Ishikawa (cell line): ENCODE data around the gene RPL22.

Experiments used
- CEBPB ChIP-seq: IDR thresholded peaks from 2 replicates; pipeline ENCODE4 v1.6.1; 2012
- CREB1 ChIP-seq: IDR thresholded peaks from 2 replicates; pipeline ENCODE4 v1.6.1; 2012; ENCODE audit warnings: low read depth
- EGR1 ChIP-seq: IDR thresholded peaks from 2 replicates; pipeline ENCODE4 v1.6.1; 2012
- EP300 ChIP-seq: IDR thresholded peaks from 2 replicates; pipeline ENCODE4 v1.6.1; 2012; ENCODE audit warnings: borderline replicate concordance
- FOXM1 ChIP-seq: IDR thresholded peaks from 2 replicates; pipeline ENCODE4 v1.6.1; 2012; ENCODE audit warnings: low read depth, borderline replicate concordance
- NFIC ChIP-seq: IDR thresholded peaks from 2 replicates; pipeline ENCODE4 v1.6.1; 2012
- RAD21 ChIP-seq: IDR thresholded peaks from 2 replicates; pipeline ENCODE4 v1.6.1; 2012; ENCODE audit warnings: low read depth
- TAF1 ChIP-seq: IDR thresholded peaks from 2 replicates; pipeline ENCODE4 v1.6.1; 2012; ENCODE audit warnings: low read depth, mild to moderate bottlenecking
- TCF12 ChIP-seq: IDR thresholded peaks from 2 replicates; pipeline ENCODE4 v1.6.1; 2012; ENCODE audit warnings: low read depth
- TEAD4 ChIP-seq: IDR thresholded peaks from 2 replicates; pipeline ENCODE4 v1.6.1; 2012
- YY1 ChIP-seq: IDR thresholded peaks from 2 replicates; pipeline ENCODE4 v1.6.1; 2012; ENCODE audit warnings: low read depth
- ZBTB7A ChIP-seq: IDR thresholded peaks from 2 replicates; pipeline ENCODE4 v1.6.1; 2012; ENCODE audit warnings: low read depth
- TF ChIP-seq, protein P1 (sequence below): IDR thresholded peaks from 2 replicates; pipeline ENCODE4 v1.6.1; 2012
- TF ChIP-seq, protein P2 (sequence below): IDR thresholded peaks from 2 replicates; pipeline ENCODE4 v1.6.1; 2012
- TF ChIP-seq, protein P3 (sequence below): IDR thresholded peaks from 2 replicates; pipeline ENCODE4 v1.6.1; 2012; ENCODE audit warnings: low read depth, mild to moderate bottlenecking

RPL22 gene

DNA sequence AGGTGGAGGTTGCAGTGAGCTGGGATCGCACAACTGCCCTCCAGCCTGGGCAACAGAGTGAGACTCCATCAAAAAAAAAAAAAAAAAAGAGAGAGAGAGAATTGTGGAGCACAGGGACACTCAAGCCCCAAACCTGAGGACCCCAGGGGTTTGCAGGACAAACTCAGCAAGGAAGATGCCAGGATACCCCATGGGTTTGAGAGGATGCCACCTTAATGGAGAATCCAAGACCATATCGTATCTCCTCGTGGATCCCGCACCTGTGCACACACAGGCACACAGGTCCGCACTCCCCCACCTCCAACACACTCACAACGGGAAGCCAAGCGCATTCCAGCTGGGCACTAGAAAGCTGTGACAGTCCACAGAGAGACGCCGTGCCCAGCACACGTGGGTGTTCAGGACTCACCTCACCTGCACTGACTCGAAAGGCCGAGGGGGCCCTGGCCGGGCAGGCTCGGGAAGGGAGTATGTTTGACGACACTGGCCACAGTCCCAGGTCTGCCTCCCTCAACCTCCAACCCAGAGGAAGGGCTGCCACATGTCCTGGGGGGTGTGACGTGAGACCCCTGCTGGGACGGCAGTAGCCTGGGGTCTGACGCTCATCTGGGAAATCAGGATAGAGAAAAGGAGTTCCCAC lies 30.3 kb downstream of the RPL22 start:
- TF ChIP-seq EP300 (no peak), TAF1 (no peak), RAD21 (no peak), EGR1 (no peak), CEBPB (no peak), NFIC (no peak)
- TF ChIP-seq, protein P1, sequence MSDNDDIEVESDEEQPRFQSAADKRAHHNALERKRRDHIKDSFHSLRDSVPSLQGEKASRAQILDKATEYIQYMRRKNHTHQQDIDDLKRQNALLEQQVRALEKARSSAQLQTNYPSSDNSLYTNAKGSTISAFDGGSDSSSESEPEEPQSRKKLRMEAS: no peak

DNA sequence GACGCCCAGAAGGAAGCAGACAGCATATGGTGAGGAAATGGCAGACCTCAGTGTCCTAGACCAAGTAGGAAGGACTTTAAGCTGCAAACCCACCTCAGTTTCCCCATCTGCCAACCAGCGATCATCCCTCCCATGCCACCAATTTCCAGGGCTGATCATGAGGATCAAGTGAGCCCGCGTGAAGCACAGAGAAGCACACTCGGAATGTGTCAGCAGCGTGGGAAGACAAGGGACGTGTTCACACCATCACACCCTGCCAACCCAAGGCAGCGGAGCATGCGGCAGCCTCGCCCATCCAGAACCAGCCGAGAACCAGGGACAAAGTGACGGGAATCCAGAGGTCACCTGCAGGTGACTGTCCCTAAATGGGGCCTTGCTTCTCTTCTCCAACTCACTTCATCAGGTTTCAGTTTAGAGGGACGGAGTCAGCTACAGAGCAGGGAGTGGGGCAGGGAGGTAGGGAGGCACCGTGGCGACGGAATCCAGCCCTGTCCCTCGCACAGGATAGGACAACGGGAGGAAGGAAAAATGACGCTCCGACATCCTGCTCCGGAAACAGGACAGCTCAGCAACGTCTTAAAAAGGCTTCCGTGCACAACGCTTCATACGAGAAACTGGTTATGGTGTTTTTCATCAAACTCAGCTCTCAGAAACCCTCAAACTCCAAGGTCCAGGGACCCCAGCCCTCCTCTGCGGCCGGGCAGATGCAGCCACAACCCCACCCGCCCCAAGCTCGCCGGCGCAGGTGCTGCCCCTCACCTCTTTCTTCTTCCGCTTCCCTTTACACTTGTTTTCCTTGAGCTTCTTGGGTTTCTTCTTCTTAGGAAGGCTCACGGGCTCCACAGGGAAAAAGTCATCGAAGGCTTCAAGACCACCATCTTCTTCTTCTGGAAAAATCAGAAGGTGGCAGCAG lies 31.7 kb downstream of the RPL22 start:
- TF ChIP-seq NFIC (no peak), TAF1 (no peak), ZBTB7A (no peak), TCF12 (no peak), TEAD4 (no peak), EGR1 (no peak), EP300 (no peak), RAD21 (no peak), CREB1 (no peak), FOXM1 (no peak), CEBPB (no peak), YY1 (no peak)
- TF ChIP-seq, protein P1: no peak
- TF ChIP-seq, protein P2, sequence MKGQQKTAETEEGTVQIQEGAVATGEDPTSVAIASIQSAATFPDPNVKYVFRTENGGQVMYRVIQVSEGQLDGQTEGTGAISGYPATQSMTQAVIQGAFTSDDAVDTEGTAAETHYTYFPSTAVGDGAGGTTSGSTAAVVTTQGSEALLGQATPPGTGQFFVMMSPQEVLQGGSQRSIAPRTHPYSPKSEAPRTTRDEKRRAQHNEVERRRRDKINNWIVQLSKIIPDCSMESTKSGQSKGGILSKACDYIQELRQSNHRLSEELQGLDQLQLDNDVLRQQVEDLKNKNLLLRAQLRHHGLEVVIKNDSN: no peak
- TF ChIP-seq, protein P3, sequence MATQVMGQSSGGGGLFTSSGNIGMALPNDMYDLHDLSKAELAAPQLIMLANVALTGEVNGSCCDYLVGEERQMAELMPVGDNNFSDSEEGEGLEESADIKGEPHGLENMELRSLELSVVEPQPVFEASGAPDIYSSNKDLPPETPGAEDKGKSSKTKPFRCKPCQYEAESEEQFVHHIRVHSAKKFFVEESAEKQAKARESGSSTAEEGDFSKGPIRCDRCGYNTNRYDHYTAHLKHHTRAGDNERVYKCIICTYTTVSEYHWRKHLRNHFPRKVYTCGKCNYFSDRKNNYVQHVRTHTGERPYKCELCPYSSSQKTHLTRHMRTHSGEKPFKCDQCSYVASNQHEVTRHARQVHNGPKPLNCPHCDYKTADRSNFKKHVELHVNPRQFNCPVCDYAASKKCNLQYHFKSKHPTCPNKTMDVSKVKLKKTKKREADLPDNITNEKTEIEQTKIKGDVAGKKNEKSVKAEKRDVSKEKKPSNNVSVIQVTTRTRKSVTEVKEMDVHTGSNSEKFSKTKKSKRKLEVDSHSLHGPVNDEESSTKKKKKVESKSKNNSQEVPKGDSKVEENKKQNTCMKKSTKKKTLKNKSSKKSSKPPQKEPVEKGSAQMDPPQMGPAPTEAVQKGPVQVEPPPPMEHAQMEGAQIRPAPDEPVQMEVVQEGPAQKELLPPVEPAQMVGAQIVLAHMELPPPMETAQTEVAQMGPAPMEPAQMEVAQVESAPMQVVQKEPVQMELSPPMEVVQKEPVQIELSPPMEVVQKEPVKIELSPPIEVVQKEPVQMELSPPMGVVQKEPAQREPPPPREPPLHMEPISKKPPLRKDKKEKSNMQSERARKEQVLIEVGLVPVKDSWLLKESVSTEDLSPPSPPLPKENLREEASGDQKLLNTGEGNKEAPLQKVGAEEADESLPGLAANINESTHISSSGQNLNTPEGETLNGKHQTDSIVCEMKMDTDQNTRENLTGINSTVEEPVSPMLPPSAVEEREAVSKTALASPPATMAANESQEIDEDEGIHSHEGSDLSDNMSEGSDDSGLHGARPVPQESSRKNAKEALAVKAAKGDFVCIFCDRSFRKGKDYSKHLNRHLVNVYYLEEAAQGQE: no peak

DNA sequence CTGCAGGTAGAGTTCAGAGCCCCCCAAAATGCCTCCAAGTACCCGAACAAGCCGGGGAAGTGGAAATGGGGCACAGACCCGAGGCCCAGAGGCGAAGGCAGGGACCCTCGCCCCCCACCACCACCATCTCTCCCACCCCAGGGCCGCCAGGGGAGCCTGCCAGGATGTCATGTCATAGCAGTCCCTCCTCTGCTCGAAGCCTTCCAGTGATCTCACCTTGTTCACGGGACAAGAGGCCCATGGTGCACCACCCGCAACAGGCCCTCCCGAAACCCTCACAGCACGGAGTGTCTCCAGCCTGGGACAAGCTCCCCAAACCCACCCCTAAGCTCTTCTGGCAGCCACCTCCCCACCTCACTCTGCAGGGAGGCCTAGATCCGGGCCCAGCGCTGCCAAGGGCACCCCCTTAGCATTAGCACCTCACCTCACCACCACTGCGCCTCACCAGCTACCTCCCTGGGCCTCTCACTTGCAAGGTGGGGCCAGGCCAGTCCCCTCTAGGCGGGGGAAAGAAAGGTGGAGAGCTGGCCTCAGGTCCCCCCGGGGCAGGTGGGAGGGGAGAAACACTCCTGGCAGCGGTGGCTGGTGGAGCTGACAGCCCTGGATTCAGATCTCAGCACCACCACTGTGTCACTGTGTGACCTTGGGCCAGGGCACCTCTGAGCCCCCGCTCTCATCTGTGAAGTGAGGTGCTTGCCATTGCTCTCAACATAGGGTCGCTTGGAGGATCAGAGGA lies 32.6 kb downstream of the RPL22 start:
- TF ChIP-seq, protein P2: no peak
- TF ChIP-seq FOXM1 (no peak), RAD21 (no peak)

DNA sequence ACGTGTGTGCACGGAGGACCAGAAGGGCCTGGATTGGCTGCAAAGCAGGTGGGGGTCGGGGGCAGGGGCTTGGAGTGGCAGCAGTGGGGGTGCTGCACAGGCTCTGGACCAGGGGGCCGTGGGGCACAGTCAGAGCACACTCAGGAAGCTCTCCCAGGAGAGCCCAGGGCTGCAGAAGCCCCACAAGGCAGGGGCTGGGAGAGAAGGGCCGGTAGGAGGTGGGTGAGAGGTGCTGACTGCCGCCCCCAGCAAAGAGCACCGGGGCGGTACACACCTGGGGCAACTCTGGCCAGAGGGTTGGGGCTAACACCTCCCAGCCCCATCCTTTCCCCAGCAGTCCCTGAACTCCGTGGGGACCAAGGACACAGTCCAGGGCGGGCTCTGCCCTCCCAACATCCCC lies 33.2 kb downstream of the RPL22 start:
- TF ChIP-seq RAD21 (no peak), EGR1 (no peak), TAF1 (no peak), EP300 (no peak), FOXM1 (no peak), TCF12 (no peak), YY1 (no peak)
- TF ChIP-seq, protein P2: no peak
- TF ChIP-seq, protein P3: no peak

DNA sequence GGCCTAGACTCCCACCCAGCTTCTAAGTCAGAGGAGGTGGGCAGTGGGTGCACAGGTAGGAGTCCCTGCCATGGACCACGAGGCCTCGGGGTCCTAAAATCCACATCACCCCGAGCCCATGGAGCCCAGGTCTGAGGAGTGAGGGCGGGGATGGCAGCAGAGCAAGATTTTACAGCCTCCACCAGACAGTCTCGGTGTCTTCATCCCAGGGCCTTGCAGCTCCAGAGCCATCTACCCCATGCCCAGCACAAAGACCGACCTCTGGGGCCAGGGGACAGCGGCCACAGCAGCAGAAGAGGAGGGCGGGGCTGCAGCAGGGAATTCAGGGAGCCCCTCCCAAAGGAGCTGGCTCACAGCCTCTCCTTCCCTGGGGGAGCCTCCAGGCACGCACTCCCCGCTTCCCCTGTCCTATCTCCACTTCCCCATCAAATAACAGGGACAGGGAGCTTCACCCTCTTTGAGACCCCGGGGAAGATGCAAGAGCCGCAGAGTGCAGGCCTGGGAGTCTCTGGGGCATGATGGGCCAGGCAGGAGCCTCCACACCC lies 33.9 kb downstream of the RPL22 start:
- no peak for TF ChIP-seq RAD21
- no peak for TF ChIP-seq FOXM1
- no peak for TF ChIP-seq TAF1
- TF ChIP-seq, protein P1: no peak
- no peak for TF ChIP-seq TEAD4
- TF ChIP-seq NFIC: no peak
- no peak for TF ChIP-seq YY1
- no peak for TF ChIP-seq EGR1
- TF ChIP-seq, protein P2: no peak
- TF ChIP-seq TCF12: no peak
- no peak for TF ChIP-seq CEBPB
- no peak for TF ChIP-seq EP300
- TF ChIP-seq, protein P3: no peak
- no peak for TF ChIP-seq ZBTB7A
- TF ChIP-seq CREB1: no peak
